Effector CD4-positive, alpha-beta T cell (primary cell): ENCODE results near the gene ACACB.

Experiments
- DNase-seq: peaks from one replicate; pipeline ENCODE4 v3.0.0-alpha.2; 2020

The ACACB gene

DNA sequence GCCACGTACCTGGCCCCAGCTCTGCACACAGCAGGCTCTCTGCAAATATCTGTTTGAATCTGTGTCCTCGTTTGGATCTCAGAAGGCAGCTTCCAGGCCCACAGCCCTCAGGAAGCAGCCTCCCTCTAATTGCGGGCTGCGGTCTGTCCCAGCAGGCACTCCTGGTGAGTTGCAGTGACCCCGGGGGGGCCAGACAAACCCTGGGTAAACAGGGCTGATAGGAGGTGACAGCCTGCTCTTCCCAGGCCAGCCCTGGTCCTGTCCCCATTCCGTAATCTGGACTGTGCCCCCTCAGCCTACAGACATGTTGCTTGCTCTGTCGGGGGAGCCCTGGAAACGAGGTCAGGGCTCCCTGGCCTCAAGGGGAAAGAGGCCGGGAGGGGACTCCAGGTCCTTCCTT, 190.7 kb downstream of the ACACB start:
- DNase-seq = no peak

DNA sequence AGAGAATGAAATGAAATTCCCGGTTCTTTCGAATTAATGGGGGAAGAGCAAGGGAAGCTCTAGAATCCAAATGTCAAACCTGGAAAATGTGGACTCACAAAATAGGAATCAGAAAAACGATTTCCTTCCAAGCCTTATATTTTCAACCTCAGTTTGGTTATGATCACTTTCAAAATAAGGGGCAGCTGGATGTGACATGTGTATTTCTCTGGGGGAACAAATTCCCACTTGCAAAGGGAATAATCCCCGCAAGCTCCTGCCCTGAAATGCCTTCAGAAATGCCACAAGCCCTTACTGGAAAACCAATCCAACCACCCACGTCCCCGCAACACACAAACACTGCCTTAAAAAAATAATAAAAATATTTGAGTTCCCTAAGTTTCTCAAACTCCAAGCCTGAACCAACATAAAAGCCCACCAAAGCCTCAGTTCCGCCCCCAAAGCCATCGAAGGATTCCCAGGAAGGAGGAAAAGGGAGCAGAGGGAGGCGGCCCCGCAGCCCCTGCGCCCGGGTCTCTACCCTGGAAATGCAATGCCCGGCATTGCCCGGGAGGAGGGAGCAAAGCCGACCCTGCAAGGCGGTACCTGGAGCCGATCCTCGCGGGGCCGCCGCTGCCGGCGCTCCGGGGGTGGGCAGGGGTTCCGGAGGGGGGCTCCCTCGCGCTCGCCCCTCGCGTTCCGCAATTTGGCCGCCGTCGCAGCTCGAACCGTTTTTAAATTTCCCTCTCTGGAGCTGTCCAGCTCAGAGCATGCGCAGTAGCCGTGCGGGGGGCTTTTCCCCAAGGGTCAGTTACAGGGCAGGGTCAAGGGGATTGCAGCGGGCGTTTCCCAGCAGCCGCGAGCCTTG, 192.4 kb downstream of the ACACB start, which contains the start of gene FOXN4:
FOXN4 (minus strand) TSS at position 751 of the 847 bp plus-strand sequence. CDS start 963 bp downstream, outside the sequence.
- no peak for DNase-seq

DNA sequence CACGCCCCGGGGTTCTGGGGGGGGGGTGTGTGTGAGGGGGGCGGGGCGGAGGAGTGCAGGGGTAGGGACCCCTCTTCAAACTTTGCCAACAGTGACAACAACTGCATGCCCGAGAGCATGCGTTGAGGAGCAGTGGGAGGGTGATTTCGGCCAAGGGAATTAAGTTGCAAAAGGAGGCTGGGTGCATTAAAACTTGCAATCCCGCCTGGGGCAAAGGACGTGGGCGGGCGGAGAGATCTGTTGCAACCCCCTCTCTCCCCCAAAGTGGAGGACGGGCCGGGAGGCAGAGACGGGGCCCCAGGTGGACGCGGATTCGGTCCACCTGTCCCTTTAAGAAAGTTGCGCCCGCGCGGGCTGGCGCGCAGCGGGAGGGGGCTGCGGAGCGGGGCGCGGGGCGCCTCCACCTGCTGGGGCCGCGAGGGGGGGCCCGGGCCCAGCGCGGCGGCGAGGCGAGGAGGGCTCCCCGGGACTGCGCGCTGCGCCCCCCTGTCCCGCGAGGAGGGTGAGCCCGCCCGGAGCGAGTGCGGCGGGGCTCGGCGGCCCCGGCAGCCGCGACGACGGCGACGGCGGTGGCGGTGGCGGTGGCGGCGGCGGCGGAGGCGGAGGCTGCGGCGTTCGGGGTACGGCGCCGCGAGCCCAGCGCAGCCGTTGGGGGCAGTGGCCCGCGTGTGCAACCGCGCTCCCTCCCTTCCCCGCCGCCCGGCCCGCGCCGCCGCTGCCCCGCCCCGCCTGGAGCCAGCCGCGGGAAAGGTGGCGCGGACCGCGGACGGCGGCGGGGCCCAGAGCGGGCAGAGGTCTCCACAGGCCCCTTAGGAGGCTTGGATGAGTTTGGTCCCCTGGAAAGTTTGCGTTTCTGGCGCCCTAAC, 193.2 kb downstream of the ACACB start:
- DNase-seq = no peak

DNA sequence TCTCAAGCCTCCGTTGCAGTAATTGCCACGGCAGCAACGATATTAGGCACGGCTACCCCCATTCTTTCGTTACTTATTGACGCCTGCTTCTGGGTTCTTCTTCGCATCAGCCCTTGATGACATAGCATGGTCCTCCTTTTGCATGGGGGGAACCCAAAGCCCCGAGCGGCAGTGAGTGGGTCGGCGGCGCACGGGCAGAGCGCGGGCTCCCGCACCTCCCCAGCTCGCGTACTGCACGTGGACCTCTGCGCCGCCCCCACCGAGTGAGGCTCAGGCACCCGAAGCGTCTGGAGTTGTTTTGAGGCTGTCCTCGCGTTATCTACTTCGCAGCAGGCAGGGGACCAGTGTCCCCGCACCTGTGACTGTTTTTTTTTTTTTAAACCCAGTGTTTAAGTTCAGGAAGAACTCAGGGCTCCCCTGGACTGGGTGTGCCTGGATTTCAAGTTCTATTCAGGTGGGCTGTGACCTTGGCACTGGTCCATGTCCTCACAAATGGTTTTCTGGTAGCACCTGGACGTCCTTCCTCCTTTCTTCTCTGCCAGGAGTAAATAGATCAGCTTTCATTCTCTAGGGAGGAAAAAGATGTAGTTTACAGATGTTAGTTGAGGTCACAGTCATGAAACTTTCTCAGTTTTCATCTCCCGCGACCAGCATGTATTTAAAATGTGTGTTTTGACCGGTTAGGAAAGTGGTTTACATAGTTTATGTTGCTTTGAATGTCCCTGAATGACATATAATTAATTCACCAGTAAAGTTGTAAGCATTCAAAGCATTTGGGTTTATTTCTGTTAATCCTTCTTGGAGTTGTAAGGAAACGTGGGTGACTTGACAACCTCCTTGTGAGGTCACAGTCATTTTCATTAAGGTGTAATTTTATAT, 194.1 kb downstream of the ACACB start:
- DNase-seq = no peak
